GM18858 (cell line): ENCODE measurements around the gene MRC1.

Source experiments
- ATAC-seq: cut with Tn5 transposase; IDR thresholded peaks from one replicate; pipeline ENCODE4 v1.9.1; 2021; ENCODE audit not compliant: unreplicated experiment

The MRC1 gene

GRCh38 chr10:17795083-17795482 lies 14.1 kb upstream of the MRC1 start:
- ATAC-seq, result no peak

GRCh38 chr10:17795813-17796594 lies 13.1 kb upstream of the MRC1 start:
- ATAC-seq, result no peak

GRCh38 chr10:17801507-17801906 lies 7.6 kb upstream of the MRC1 start:
- ATAC-seq, result no peak

GRCh38 chr10:17802350-17802749 lies 6.8 kb upstream of the MRC1 start:
- ATAC-seq, result no peak

GRCh38 chr10:17802976-17803375 lies 6.2 kb upstream of the MRC1 start:
- ATAC-seq, result no peak

GRCh38 chr10:17805330-17805729 lies 3.8 kb upstream of the MRC1 start:
- ATAC-seq, result no peak

- ATAC-seq, result no peak
Observed at GRCh38 chr10:17805921-17806577, 3.1 kb upstream of the MRC1 start.

- no peak for ATAC-seq
Observed at GRCh38 chr10:17811146-17811865, 2.2 kb downstream of the MRC1 start.

- no peak for ATAC-seq
Observed at GRCh38 chr10:17814973-17815372, 5.8 kb downstream of the MRC1 start.

GRCh38 chr10:17816199-17816598 lies 7.1 kb downstream of the MRC1 start:
- ATAC-seq, result no peak

- no peak for ATAC-seq
Observed at GRCh38 chr10:17817316-17817715, 8.2 kb downstream of the MRC1 start.

- ATAC-seq, result no peak
Observed at GRCh38 chr10:17817790-17818189, 8.6 kb downstream of the MRC1 start.

GRCh38 chr10:17819836-17820235 lies 10.7 kb downstream of the MRC1 start:
- ATAC-seq, result no peak

- ATAC-seq, result no peak
Observed at GRCh38 chr10:17820943-17821342, 11.8 kb downstream of the MRC1 start.

- no peak for ATAC-seq
Observed at GRCh38 chr10:17821893-17822292, 12.7 kb downstream of the MRC1 start.

- no peak for ATAC-seq
Observed at GRCh38 chr10:17831341-17831740, 22.2 kb downstream of the MRC1 start.

GRCh38 chr10:17831896-17832295 lies 22.7 kb downstream of the MRC1 start:
- ATAC-seq, result no peak

GRCh38 chr10:17833656-17834055 lies 24.5 kb downstream of the MRC1 start:
- ATAC-seq, result no peak

GRCh38 chr10:17835688-17836087 lies 26.5 kb downstream of the MRC1 start:
- ATAC-seq, result no peak

GRCh38 chr10:17836942-17837341 lies 27.8 kb downstream of the MRC1 start:
- no peak for ATAC-seq

- peak; percentile 47 for ATAC-seq
Observed at GRCh38 chr10:17838080-17838648, 29.0 kb downstream of the MRC1 start.

- no peak for ATAC-seq
Observed at GRCh38 chr10:17841050-17841449, 31.9 kb downstream of the MRC1 start.
